NOMO-1 treated with DMSO at 0.1 percent for 48 hours (cell line): ENCODE results near the gene KIF3B.
A peak's percentile ranks its signal among the peaks of the same experiment; 100 is the strongest.
"Not testable (repeated sequence)": the region's sequence is repeated elsewhere in the genome, so short reads cannot be mapped to it uniquely, and the experiment has no call there.

Experiments
- DNase-seq: peaks from one replicate; lab custom pipeline; 2025; ENCODE audit not compliant: unreplicated experiment; lab: John Stamatoyannopoulos, UW

The KIF3B gene

DNA sequence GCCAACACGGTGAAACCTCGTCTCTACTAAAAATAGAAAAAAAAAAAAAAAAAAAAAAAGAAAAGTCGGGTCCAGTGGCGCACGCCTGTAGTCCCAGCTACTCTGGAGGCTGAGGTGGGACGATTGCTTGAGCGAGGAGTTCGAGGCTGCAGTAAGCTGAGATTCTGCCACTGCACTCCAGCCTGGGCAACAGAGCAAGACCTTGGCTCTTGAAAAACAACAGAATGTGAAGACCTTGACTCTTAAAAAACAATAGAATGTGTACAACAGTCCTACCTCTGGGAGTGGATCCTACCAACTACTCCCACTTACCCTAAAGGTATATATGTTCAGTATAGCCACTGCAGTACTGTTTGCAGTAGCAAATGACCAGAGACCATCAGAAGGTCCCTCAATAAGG, 15.1 kb downstream of the KIF3B start:
- DNase-seq: no peak

DNA sequence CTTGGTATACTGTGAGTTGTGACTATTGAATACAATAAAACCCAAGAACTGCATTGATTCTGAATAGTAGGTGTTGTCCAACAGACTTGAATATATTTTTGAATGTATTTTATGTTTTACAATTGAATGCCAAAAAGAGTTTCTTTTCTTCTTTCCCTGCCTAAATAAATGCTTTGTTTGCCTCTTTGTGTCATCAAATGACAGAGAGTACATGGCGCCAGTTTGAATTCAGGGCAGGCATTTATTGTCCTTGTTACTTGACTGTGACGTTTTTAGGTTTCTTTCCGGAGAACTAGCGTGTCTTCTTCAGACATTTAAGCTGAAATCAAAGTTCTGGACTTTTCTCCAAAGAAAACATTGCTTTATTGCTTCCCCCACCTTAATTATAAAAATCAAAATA, 16.6 kb downstream of the KIF3B start:
- no peak for DNase-seq

DNA sequence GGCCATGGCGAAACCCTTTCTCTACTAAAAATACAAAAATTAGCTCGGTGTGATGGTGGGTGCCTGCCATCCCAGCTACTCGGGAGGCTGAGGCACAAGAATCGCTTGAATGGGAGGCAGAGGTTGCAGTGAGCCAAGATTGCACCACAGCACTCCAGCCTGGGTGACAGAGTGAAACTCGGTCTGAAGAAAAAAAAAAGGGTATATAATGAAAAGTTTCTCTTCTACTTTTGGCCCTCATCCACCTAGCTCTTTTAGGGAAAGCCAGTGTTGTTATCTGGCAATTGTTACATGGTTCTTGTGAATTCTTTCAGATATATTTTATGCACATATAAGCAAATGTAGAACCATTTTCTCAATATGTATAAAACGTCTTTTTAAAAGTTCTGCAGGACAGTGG, 19.0 kb downstream of the KIF3B start:
- DNase-seq: no peak

DNA sequence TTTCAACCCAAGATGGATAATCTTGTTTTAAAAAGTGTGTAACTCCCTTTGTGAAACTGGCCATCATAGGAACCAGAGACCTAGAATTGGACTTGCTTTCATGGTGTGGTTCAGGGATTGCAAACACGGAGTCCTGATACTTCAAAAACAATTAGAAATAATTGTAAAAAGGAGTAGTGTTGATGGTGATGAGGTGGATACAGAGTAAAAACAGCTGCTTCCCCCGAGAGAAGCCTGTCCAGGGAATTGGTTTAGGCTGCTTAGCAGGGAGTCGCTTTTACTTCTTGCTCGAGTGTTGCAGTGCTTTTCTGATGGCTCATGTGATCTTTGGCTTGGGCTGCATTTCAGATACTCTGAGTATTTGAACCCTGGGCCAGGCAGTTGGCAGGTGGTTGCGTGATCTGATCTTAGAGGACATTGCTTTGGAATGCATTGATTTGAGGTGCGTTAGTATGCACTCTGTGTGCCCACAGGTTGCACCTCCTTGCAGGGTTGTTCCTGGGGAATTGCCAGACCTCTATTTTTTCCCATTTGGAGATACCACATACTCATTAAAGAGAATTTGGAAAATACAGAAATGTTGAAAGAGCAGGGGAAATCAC, 19.5 kb downstream of the KIF3B start:
- DNase-seq: no peak

DNA sequence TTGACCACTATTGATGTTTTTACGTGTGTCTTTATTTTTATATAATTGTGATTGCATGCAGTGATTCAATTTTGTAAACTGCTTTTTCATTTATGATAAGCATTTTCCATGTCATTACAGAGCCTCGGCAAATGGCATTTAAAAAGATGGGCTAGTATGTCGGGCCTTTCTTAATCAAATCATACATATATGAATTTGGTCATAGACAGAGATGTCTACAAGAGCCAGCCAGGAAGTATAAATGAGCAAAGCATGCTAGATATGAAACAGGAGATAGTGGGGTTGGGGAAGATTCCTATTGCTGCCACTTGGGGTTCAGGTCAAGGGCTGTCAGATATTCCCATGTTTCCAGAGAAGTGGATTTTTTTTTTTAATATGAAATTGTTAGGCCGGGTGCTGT, 20.0 kb downstream of the KIF3B start:
- DNase-seq: no peak

DNA sequence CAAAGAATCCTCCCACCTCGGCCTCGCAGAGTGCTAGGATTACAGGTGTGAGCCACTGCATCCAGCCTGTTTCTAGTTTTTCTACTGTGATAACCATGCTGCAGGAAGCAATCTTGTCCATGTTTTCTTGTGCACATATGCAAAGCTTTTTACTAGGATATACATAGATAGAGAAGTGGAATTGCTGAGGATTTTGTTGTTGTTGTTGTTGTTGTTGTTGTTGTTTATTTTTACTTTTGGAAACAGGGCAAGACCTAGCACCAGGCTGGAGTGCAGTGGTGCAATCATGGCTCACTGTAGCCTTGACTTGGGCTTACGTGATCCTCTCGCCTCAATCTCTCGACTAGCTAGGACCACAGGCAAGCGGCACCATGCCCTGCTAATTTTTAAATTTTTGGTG, 23.2 kb downstream of the KIF3B start:
- DNase-seq: no peak

DNA sequence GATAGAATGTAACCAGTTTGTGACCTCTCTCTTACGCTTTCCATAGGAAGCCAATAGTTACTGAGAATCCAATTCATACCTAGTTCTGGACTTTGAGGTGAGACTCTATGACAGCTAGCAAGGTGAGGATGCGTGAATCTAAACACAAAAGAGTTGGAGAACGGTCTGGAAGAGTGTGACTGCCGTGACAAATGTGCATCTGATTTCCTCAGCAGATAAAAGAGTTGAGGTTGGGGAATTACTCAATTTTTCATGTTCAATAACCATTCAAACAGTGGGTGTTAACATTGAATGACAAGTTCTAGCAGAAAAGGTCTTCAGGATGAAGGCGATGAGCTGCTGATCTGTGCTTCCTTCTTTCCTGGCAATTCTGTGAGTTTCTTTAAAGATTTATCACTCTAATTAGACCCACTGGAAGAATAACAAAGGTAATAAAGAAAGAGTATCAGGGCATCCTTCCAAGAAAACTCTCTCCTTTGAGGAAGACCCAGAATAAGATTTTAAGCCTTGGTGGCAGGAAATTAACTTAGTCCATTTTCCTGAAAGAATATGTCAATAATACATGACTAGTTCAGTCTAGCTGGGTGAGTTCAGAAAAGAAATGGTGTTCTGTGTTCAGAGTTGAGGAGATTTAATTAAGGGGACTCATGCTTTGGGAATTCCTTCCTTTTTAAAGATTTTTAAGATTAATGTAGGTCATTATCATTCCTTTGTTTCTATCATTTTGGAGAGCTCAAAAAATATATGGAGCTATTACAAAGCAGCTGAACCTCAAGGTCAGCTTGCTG, 24.5 kb downstream of the KIF3B start:
- no peak for DNase-seq

DNA sequence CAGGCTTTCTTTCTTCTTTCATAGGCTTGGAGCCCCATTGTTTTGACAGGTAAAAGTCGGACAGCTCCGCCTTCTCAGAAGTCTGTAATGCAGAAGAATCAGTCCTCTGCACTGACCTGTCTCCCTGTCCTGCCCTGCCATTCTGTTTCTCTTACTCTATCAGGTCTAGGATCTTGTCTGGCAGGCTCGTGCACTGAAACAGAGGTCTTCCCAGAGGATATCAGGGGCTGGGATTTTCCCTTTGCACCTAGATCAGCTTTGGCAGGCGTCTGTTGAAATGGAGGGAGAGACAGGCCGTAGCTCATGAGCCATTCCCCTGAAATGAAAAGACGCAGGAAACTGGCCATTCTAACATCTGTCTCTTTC, 25.0 kb downstream of the KIF3B start:
- DNase-seq: no peak

DNA sequence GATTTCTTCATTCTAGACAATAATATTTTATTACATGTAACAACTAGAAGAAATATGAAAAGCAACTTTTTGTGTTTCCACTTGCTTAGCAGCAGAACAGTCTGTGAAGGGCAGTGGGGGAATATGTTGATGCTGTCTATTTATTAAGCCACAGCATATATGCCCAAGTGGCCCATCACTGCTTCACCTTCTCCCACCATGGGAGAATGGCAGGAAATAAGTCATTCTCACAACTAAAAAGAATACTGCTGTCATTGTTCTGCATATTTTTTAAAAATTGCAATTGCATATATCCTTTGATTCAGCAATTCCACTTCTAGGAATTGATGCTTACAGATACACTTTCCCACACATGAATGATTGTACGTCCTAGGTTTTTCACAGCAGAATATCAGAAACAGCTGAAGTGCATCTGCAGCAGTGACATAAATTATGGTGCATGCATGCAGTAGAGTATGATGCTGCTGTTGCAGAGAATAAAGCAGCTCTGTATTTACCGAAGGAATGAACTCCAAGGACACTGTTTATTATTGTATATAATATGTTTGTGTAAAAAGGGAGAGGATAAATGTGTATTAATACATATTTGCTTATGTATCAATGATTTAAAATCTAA, 26.8 kb downstream of the KIF3B start:
- DNase-seq: no peak

DNA sequence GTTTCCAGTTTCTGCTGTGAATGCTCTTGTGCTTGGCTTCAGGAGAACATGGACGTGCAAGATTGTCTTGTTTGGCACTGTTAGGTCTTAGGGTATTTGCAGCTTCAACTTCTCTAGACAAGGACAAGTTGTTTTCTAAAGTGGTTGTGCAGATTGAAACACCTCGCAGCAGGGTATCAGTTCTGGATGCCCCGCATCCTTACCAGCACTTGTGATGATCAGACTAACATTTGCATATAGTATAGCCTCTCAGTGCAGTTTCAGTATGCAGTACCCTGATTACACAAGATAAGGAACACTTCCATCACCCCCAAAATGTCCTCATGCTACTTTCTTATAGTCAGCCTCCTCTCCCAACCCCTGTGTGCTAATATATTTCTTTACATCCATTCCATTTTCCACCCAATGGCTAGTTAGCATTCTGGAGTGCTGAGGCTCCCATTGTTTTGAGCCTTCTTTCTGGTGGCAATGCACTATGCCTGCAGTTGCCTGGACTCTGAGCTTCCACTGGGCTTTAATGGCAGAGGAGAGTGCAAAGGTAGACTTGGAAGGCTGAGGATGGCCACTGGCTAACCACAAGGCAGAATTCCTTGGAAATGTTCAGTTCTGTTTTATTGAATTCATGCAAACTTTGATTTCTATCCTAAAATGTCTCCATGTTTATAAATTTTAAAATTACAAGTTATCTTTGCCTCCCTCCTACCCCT, 35.4 kb downstream of the KIF3B start:
- no peak for DNase-seq

DNA sequence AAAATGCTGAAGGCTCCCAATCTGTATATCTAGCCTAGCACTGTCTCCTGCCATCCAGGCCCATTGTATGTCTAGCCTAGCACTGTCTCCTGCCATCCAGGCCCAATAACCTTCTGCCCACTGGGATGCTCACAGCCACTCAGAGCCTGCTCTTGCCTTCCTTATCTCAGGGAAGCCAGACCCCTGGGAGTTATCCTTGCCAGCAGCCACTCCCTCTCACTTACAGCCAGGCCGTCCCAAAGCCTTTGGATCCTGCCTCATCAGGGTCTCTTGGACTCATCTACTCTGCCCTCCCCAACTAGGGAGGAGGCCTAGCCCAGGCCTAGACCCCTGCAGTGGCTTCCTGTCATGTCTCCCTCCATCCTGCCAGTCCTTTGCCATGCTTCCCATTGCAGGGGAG, 37.3 kb downstream of the KIF3B start:
- no peak for DNase-seq

DNA sequence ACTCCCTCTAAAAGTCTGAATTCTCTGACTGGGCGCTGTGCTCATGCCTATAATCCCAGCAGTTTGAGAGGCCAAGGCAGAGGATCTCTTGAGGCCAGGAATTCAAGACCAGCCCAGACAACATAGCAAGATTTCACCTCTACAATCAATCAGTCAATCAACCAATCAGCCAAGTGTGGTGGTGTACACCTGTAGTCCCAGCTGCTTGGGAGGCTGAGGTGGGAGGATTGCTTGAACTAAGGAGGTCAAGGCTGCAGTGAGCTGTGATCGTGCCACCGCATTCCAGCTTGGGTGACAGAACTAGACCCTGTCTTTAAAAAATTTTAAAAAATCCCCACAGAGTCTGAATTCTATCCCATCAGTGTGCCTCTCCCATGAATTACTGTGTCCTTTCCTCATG, 37.9 kb downstream of the KIF3B start:
- no peak for DNase-seq

DNA sequence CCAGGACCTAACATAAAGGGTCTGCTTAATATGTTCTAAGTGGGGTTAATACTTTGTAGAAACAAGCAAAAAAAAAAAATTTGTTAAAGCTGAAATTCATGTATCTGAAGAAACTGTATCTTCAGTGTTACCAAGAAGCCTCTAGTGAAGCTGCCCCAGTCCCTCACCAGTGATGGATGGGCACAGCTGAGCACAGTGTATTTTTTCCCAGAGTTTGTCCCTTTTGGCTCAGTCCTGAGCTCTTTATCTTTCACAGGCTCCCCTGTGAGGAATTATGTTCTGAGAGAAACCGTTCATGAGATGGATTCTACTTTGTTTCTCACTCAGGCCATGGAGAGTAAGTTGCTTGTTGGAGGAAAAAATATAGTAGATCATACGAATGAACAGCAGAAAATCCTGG, 38.4 kb downstream of the KIF3B start:
- DNase-seq: no peak

DNA sequence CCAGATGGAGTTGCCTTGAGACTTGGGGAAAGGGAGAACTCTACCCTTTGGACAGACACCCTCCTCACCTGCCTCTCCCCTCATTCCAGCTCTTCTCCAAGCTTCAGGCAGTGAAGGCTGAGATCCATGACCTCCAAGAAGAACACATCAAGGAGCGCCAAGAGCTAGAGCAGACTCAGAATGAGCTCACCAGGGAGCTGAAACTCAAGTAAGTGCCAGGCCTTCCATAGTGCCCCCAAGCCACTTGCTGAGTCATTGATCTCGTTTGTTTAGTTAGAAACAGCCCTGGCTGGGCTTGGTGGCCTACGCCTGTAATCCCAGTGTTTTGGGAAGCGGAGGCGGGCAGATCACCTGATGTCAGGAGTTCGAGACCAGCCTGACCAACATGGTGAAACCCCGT, 39.2 kb downstream of the KIF3B start:
- no peak for DNase-seq

DNA sequence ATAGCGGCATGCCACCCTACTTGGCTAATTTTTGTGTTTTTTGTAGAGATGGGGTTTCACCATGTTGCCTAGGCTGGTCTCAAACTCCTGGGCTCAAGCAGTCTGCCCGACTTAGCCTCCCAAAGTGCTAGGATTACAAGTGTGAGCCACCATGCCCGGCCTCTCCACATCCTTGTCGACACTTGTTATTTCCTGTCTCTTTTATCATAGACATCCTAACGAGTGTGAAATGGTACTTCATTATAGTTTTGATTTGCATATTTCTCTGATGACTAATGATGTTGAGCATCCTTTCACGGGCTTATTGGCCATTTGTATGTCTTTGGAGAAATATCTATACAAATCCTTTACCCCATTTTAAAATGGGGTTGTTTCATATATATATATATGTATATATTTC, 41.6 kb downstream of the KIF3B start:
- no peak for DNase-seq

DNA sequence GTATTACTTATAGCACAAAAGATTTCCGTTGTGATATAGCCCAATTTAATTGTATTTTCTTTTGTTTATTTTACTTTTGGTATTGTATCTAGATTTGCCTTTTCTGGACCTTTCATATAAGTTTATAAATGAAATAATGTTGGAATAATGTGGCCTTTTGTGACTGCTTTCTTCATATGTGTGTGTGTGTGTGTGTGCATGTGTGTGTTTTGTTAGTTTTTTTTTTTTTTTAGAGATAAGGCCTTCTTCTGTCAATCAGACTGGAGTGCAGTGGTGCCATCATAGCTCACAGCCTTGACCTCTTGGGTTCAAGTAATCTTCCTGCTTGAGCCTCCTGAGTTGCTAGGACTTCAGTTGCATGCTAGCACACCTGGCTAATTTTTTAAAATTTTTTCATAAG, 42.9 kb downstream of the KIF3B start:
- no peak for DNase-seq

DNA sequence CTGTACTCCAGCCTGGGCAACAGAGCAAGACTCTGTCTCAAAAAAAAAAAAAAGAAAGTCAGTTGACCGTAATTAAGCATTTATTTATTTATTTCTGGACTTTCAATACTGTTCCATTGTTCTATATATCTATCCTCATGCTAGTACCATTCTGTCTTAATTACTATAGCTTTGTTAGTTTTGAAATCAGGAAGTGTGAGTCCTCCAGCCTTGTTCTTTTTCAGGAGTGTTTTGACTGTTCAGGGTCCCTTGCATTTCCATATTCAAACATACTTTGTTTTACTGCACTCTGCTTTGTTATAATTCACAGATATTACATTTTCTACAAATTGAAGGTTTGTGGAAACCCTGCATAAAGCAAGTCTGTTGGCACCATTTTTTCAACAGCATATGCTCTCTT, 43.9 kb downstream of the KIF3B start:
- DNase-seq: peak; percentile 19

DNA sequence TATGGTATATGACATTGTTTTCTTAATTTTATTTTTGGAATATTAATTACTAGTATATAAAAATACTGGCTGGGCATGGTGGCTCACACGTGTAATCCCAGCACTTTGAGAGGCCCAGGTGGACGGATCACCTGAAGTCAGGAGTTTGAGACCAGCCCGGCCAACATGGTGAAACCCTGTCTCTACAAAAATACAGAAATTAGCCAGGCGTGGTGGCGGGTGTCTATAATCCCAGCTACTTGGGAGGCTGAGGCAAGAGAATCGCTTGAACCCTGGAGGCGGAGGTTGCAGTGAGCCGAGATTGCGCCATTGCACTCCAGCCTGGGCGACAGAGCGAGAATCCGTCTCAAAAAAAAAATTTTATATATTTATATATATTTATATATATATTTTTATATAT, 44.8 kb downstream of the KIF3B start:
- DNase-seq: not testable (repeated sequence)

DNA sequence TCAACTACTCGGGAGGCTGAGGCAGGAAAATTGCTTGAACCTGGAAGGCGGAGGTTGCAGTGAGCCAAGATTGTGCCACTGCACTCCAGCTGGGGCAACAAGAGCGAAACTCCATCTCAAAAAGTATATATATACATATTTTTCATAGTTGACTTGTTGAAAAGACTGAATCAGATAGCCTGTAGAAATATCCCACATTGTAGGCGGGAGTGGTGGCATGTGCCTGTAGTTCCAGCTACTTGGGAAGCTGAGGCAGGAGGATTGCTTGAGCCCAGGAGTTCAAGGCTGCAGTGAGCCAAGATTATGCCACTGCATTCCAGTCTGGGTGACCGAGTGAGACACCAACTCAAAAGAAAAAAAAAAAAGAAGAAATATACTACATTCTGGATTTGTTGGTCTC, 46.3 kb downstream of the KIF3B start:
- not testable (repeated sequence) for DNase-seq

DNA sequence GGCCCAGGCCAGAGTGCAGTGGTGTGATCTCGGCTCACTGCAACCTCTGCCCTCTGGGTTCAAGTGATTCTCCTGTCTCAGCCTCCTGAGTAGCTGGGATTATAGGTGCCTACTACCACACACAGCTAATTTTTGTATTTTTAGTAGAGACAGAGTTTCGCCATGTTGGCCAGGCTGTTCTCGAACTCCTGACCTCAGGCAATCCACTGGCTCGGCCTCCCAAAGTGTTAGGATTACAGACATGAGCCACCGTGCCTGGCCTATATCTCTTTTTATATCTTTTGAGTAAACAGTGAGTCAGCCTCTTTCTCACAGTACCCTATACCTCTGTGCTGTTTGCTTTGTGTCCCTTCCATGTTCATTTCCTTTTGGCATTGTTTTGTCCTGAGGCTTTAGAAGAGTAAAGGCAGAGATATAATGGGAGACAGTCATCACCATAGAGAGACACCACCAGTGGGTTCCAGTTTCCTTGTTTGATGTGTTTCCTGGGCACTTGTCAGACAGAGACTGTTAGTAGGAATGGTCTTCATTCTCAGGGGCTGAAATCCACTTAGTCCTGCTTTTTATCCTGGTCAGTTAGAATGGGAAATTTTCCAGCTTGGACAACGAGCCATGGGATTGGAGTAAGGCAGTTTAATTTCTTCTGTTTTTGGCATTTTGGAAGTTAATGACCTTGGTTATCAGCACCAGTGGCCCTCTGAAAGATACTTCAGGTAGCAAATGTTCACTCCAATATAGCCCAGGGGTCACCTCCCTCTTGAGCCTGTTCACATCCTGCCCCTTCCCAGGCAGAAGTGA, 48.5 kb downstream of the KIF3B start:
- no peak for DNase-seq

DNA sequence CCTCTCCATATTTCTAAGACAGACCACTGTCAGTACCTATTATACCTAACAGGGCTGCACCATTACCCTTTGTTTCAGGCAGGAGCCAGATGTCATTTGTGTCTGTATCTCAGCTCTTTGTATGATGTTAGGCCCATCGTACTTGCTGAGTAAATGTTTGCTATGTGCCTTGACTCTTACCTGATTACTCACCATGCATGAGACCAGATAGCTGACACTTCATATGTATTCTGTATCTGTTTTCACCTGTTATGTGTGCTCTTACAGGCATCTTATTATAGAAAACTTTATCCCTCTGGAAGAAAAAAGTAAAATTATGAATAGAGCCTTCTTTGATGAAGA, 49.0 kb downstream of the KIF3B start:
- DNase-seq: no peak
